Glutamatergic neuron (in vitro differentiated cells): Measurements from ENCODE around the gene EPHA2. TPM values are rescaled to one million over a fixed set of nuclear protein-coding genes. Genes with fewer than 3 reads are reported as not detected.

ENCODE experiments used
- DNase-seq: peaks from one replicate; pipeline ENCODE4 v3.0.0; 2022
- H3K27ac Mint-ChIP-seq: one replicate; pipeline ENCODE4 v1.8.0; 2020; ENCODE audit warnings: mild to moderate bottlenecking, mixed read lengths, inconsistent platforms; ENCODE audit not compliant: unreplicated experiment
- H3K27me3 Mint-ChIP-seq: one replicate; pipeline ENCODE4 v1.8.0; 2020; ENCODE audit warnings: mild to moderate bottlenecking, moderate library complexity, mixed read lengths, inconsistent platforms; ENCODE audit not compliant: unreplicated experiment
- H3K36me3 Mint-ChIP-seq: one replicate; pipeline ENCODE4 v1.8.0; 2020; ENCODE audit warnings: mild to moderate bottlenecking, mixed read lengths, inconsistent platforms; ENCODE audit not compliant: unreplicated experiment
- H3K4me1 Mint-ChIP-seq: one replicate; pipeline ENCODE4 v1.8.0; 2020; ENCODE audit warnings: mild to moderate bottlenecking, low read depth, mixed read lengths, inconsistent platforms; ENCODE audit not compliant: unreplicated experiment
- H3K4me3 Mint-ChIP-seq: one replicate; pipeline ENCODE4 v1.8.0; 2020; ENCODE audit warnings: mild to moderate bottlenecking, mixed read lengths, inconsistent platforms; ENCODE audit not compliant: unreplicated experiment
- H3K9me3 Mint-ChIP-seq: one replicate; pipeline ENCODE4 v1.8.0; 2020; ENCODE audit warnings: mild to moderate bottlenecking, moderate library complexity, mixed read lengths, inconsistent platforms; ENCODE audit not compliant: unreplicated experiment
- CTCF ChIP-seq: fragments of 200-600 bp; sonication (generic); IDR thresholded peaks from one replicate; pipeline ENCODE4 v1.5.0; 2021; ENCODE audit not compliant: partially characterized antibody, unreplicated experiment
- total RNA-seq: library from RNA; stranded (reverse); fragmentation: NEBNext Ultra II Directional; extraction: Animal tissue kit (Norgen Biotek cat#: 25700); gene quantifications from one replicate; pipeline ENCODE4 v1.2.1, GENCODE V29; 2021; ENCODE audit not compliant: unreplicated experiment

The EPHA2 gene
- total RNA-seq, 1 donor from 2014 or later = 0.29 TPM

GRCh38 chr1:16078925-16079656 lies 76.8 kb downstream of the EPHA2 start:
- Mint-ChIP-seq H3K36me3 (no peaks in the 10 kb centered on the region), H3K4me3 (no peak overlapping the region), H3K9me3 (peaks cover 5% of the 10 kb centered on the region), H3K27ac (no peak overlapping the region), H3K27me3 (peaks cover 9% of the 10 kb centered on the region), H3K4me1 (peaks cover 3% of the 10 kb centered on the region)
- TF ChIP-seq CTCF = peak; percentile 79
- peak; percentile 85 for DNase-seq

GRCh38 chr1:16077406-16078245 lies 78.2 kb downstream of the EPHA2 start:
- peaks cover 6% of the 10 kb centered on the region for H3K4me1 Mint-ChIP-seq
- peaks cover 4% of the 10 kb centered on the region for H3K9me3 Mint-ChIP-seq
- H3K36me3 Mint-ChIP-seq = no peaks in the 10 kb centered on the region
- no peak for TF ChIP-seq CTCF
- no peak overlapping the region for H3K27ac Mint-ChIP-seq
- no peak overlapping the region for H3K4me3 Mint-ChIP-seq
- no peak for DNase-seq
- H3K27me3 Mint-ChIP-seq = peaks cover 12% of the 10 kb centered on the region

GRCh38 chr1:16076865-16077238 lies 79.0 kb downstream of the EPHA2 start:
- peaks cover 4% of the 10 kb centered on the region for H3K9me3 Mint-ChIP-seq
- H3K36me3 Mint-ChIP-seq = no peaks in the 10 kb centered on the region
- peak overlapping the region; percentile 17 for H3K27ac Mint-ChIP-seq
- peaks cover 12% of the 10 kb centered on the region for H3K27me3 Mint-ChIP-seq
- no peak for DNase-seq
- no peak overlapping the region for H3K4me3 Mint-ChIP-seq
- TF ChIP-seq CTCF = no peak
- peaks cover 6% of the 10 kb centered on the region for H3K4me1 Mint-ChIP-seq

- peak overlapping the region; percentile 17 for H3K27ac Mint-ChIP-seq
These were observed 79.6 kb downstream of the EPHA2 start for GRCh38 chr1:16076031-16076864.

More at GRCh38 chr1:16076031-16076864, 79.6 kb downstream of the EPHA2 start:
- Mint-ChIP-seq H3K4me3 (no peak overlapping the region), H3K4me1 (peaks cover 6% of the 10 kb centered on the region), H3K36me3 (no peaks in the 10 kb centered on the region), H3K27me3 (peaks cover 12% of the 10 kb centered on the region), H3K9me3 (peaks cover 4% of the 10 kb centered on the region)
- no peak for DNase-seq
- TF ChIP-seq CTCF = no peak
